ENCODE data around the gene PHKB.

GRCh38 chr16:47488051-47488450, 26.9 kb downstream of the PHKB start:
- TF ChIP-seq POLR2A (IDR thresholded peaks at IDR 0.05; ENCODE audit: low read depth, low read length): no peak
- no peak for TF ChIP-seq POLR2AphosphoS5 (IDR thresholded peaks at IDR 0.05; ENCODE audit: low read depth, low read length)
- no peak for TF ChIP-seq SPI1 (IDR thresholded peaks at IDR 0.05; ENCODE audit: low read depth, low read length)
- TF ChIP-seq TAF1 (IDR thresholded peaks at IDR 0.05; ENCODE audit: low read depth, low read length): no peak
- no peak for TF ChIP-seq POU2F2 (IDR thresholded peaks at IDR 0.05; ENCODE audit: low read depth, low read length)

Measured in GM12891 (cell line).